COR-L47 (cell line): ENCODE measurements around the gene VPS8.

Experiments
- DNase-seq: peaks from one replicate; lab custom pipeline; 2025; lab: John Stamatoyannopoulos, UW

The VPS8 gene

GRCh38 chr3:184812662-184813042 is 686 bp downstream of the VPS8 start:
- DNase-seq: peak; percentile 25

- DNase-seq: no peak
These were observed 1.4 kb downstream of the VPS8 start for GRCh38 chr3:184813357-184813756.

- no peak for DNase-seq
These were observed 2.2 kb downstream of the VPS8 start for GRCh38 chr3:184814214-184814613.

GRCh38 chr3:184815046-184815930 is 3.3 kb downstream of the VPS8 start:
- DNase-seq: no peak

- DNase-seq: no peak
These were observed 4.6 kb downstream of the VPS8 start for GRCh38 chr3:184816614-184817013.

- no peak for DNase-seq
These were observed 8.6 kb downstream of the VPS8 start for GRCh38 chr3:184820525-184820924.

- no peak for DNase-seq
These were observed 9.1 kb downstream of the VPS8 start for GRCh38 chr3:184821034-184821433.

- no peak for DNase-seq
These were observed 10.1 kb downstream of the VPS8 start for GRCh38 chr3:184822081-184822480.

GRCh38 chr3:184822654-184823053 is 10.7 kb downstream of the VPS8 start:
- DNase-seq: no peak

- no peak for DNase-seq
These were observed 12.0 kb downstream of the VPS8 start for GRCh38 chr3:184823990-184824389.

GRCh38 chr3:184825121-184825820 is 13.3 kb downstream of the VPS8 start:
- DNase-seq: no peak

GRCh38 chr3:184827572-184827971 is 15.6 kb downstream of the VPS8 start:
- DNase-seq: no peak

- DNase-seq: no peak
These were observed 20.1 kb downstream of the VPS8 start for GRCh38 chr3:184832044-184832443.

- DNase-seq: no peak
These were observed 20.9 kb downstream of the VPS8 start for GRCh38 chr3:184832903-184833302.

- no peak for DNase-seq
These were observed 24.3 kb downstream of the VPS8 start for GRCh38 chr3:184836090-184836822.

GRCh38 chr3:184842433-184842832 is 30.5 kb downstream of the VPS8 start:
- no peak for DNase-seq

GRCh38 chr3:184845819-184846218 is 33.9 kb downstream of the VPS8 start:
- DNase-seq: no peak

GRCh38 chr3:184846496-184846895 is 34.5 kb downstream of the VPS8 start:
- DNase-seq: no peak

GRCh38 chr3:184848934-184849333 is 37.0 kb downstream of the VPS8 start:
- DNase-seq: no peak

- no peak for DNase-seq
These were observed 38.2 kb downstream of the VPS8 start for GRCh38 chr3:184850201-184850600.

- no peak for DNase-seq
These were observed 45.1 kb downstream of the VPS8 start for GRCh38 chr3:184857099-184857498.

- DNase-seq: no peak
These were observed 52.0 kb downstream of the VPS8 start for GRCh38 chr3:184864000-184864399.

GRCh38 chr3:184868477-184868876 is 56.5 kb downstream of the VPS8 start:
- DNase-seq: no peak
